ENCODE data around the gene KCTD18. TPM values are rescaled to one million over a fixed set of nuclear protein-coding genes. Genes with fewer than 3 reads are reported as not detected.

KCTD18 gene
- total RNA-seq, result 17.3 to 18.9 TPM (median 17.6 TPM) in 3 replicates
- long read RNA-seq, transcript KCTD18-202 (7 exons, 2,556 nt), result minor isoform, 9 of 26 reads
- long read RNA-seq, transcript KCTD18-201 (7 exons, 2,940 nt), result major isoform, 16 of 26 reads
- long read RNA-seq, partial matches to known transcripts, result 1 of 26 reads
- long read RNA-seq, other reads (novel, unspliced or antisense), result 0 of 26 reads

- Mint-ChIP-seq H3K4me1 (ENCODE audit: low read depth) (peaks cover 13% of the 10 kb centered on the region), H3K9me3 (ENCODE audit: low read depth) (no peaks in the 10 kb centered on the region), H3K36me3 (ENCODE audit: low read depth) (no peaks in the 10 kb centered on the region), H3K27ac (ENCODE audit: unreplicated experiment) (peak within 1 kb of the TSS; percentile 72), H3K4me3 (ENCODE audit: unreplicated experiment) (peak within 1 kb of the TSS; percentile 76), H3K27me3 (ENCODE audit: low read depth) (no peaks in the 10 kb centered on the region)
- peak; percentile 93 for TF ChIP-seq CTCF (IDR thresholded peaks at IDR 0.05)
- DNase-seq (ENCODE audit: low spot score), result peak; percentile 94
Measured at GRCh38 chr2:200509612-200510433, at the start of gene KCTD18. Gene KCTD18, minus strand, starts transcription at chr2:200510068. Its CDS starts 3,052 bp downstream, at chr2:200507016.

GRCh38 chr2:200540793-200541192, 30.9 kb upstream of the KCTD18 start:
- DNase-seq (ENCODE audit: low spot score), result no peak
- no peaks in the 10 kb centered on the region for H3K4me1 Mint-ChIP-seq (ENCODE audit: low read depth)
- no peak for TF ChIP-seq CTCF (IDR thresholded peaks at IDR 0.05)
- H3K27ac Mint-ChIP-seq (ENCODE audit: unreplicated experiment), result no peak overlapping the region
- no peaks in the 10 kb centered on the region for H3K27me3 Mint-ChIP-seq (ENCODE audit: low read depth)
- H3K4me3 Mint-ChIP-seq (ENCODE audit: unreplicated experiment), result no peak overlapping the region
- no peaks in the 10 kb centered on the region for H3K9me3 Mint-ChIP-seq (ENCODE audit: low read depth)
- peaks cover 4% of the 10 kb centered on the region for H3K36me3 Mint-ChIP-seq (ENCODE audit: low read depth)

GRCh38 chr2:200538139-200538538, 28.3 kb upstream of the KCTD18 start:
- Mint-ChIP-seq H3K36me3 (ENCODE audit: low read depth) (peaks cover 4% of the 10 kb centered on the region), H3K9me3 (ENCODE audit: low read depth) (no peaks in the 10 kb centered on the region), H3K27ac (ENCODE audit: unreplicated experiment) (no peak overlapping the region), H3K4me1 (ENCODE audit: low read depth) (peaks cover 12% of the 10 kb centered on the region), H3K4me3 (ENCODE audit: unreplicated experiment) (no peak overlapping the region), H3K27me3 (ENCODE audit: low read depth) (no peaks in the 10 kb centered on the region)
- no peak for DNase-seq (ENCODE audit: low spot score)
- no peak for TF ChIP-seq CTCF (IDR thresholded peaks at IDR 0.05)

GRCh38 chr2:200534572-200534971, 24.7 kb upstream of the KCTD18 start:
- no peak for DNase-seq (ENCODE audit: low spot score)
- Mint-ChIP-seq H3K9me3 (ENCODE audit: low read depth) (no peaks in the 10 kb centered on the region), H3K36me3 (ENCODE audit: low read depth) (no peaks in the 10 kb centered on the region), H3K4me3 (ENCODE audit: unreplicated experiment) (no peak overlapping the region), H3K4me1 (ENCODE audit: low read depth) (peaks cover 12% of the 10 kb centered on the region), H3K27ac (ENCODE audit: unreplicated experiment) (peak overlapping the region; percentile 39), H3K27me3 (ENCODE audit: low read depth) (no peaks in the 10 kb centered on the region)
- TF ChIP-seq CTCF (IDR thresholded peaks at IDR 0.05), result no peak

GRCh38 chr2:200533754-200534153, 23.9 kb upstream of the KCTD18 start:
- no peaks in the 10 kb centered on the region for H3K9me3 Mint-ChIP-seq (ENCODE audit: low read depth)
- no peak for TF ChIP-seq CTCF (IDR thresholded peaks at IDR 0.05)
- no peak for DNase-seq (ENCODE audit: low spot score)
- H3K36me3 Mint-ChIP-seq (ENCODE audit: low read depth), result no peaks in the 10 kb centered on the region
- H3K4me3 Mint-ChIP-seq (ENCODE audit: unreplicated experiment), result no peak overlapping the region
- H3K27ac Mint-ChIP-seq (ENCODE audit: unreplicated experiment), result no peak overlapping the region
- no peaks in the 10 kb centered on the region for H3K27me3 Mint-ChIP-seq (ENCODE audit: low read depth)
- H3K4me1 Mint-ChIP-seq (ENCODE audit: low read depth), result peaks cover 12% of the 10 kb centered on the region
